SK-N-MC (cell line): ENCODE measurements around the gene DNAH1.

ENCODE experiments used
- EZH2 ChIP-seq: fragments of 200-600 bp; sonication (generic); IDR thresholded peaks from one replicate; pipeline ENCODE4 v1.6.1; 2017; ENCODE audit warnings: antibody characterized with exemption
- FOXP2 ChIP-seq: optimal IDR thresholded peaks from 2 replicates; pipeline ENCODE3; 2011; ENCODE audit warnings: mild to moderate bottlenecking, moderate library complexity; ENCODE audit not compliant: insufficient read depth; ENCODE audit errors: extremely low read length, control extremely low read depth
- POLR2AphosphoS5 ChIP-seq: IDR thresholded peaks from 2 replicates; pipeline ENCODE4 v1.6.1; 2012; ENCODE audit warnings: mild to moderate bottlenecking, low read depth, low read length, borderline replicate concordance

- no peak for TF ChIP-seq POLR2AphosphoS5
- no peak for TF ChIP-seq EZH2
- TF ChIP-seq FOXP2 = no peak
These were observed 17.9 kb downstream of the DNAH1 start for GRCh38 chr3:52333869-52334557.
